HEK293 (cell line): ENCODE results near the gene FPGS.

Source experiments
- CTCF ChIA-PET: fragments of 350-600 bp; formaldehyde crosslinking; extraction: SDS; loops from one replicate; lab custom pipeline; 2021; ENCODE audit warnings: antibody characterized with exemption; lab: Yijun Ruan, JAX
- POLR2A ChIA-PET: fragments of 300-600 bp; formaldehyde crosslinking; extraction: SDS; loops from one replicate; lab custom pipeline; 2020; ENCODE audit warnings: antibody characterized with exemption, inconsistent platforms; lab: Yijun Ruan, JAX
- H3K27ac ChIP-seq: fragments of 200-500 bp; sonication (Bioruptor generic); 2 replicates; pipeline ENCODE4 v1.5.1; 2014; ENCODE audit warnings: low read depth, low read length, control low read depth, inconsistent platforms; ENCODE audit errors: extremely low read depth
- H3K36me3 ChIP-seq, 2 experiments: fragments of 200-500 bp in 1 of 2; sonication (Bioruptor generic) in 1 of 2; 1 replicate in 1 of 2; 2 replicates in 1 of 2; pipeline ENCODE4 v1.5.1; 2014 to 2017; ENCODE audit warnings: inconsistent platforms in 2 of 2, low read length in 2 of 2; ENCODE audit not compliant: control insufficient read depth in 2 of 2, insufficient read depth in 1 of 2
- H3K4me1 ChIP-seq: fragments of 200-500 bp; sonication (Bioruptor generic); 2 replicates; pipeline ENCODE4 v1.5.1; 2014; ENCODE audit warnings: mild to moderate bottlenecking, low read length, inconsistent platforms; ENCODE audit not compliant: control insufficient read depth, insufficient read depth
- H3K4me3 ChIP-seq: 2 replicates; pipeline ENCODE4 v1.5.1; 2011; ENCODE audit warnings: low read depth, mild to moderate bottlenecking, control low read depth, low read length, moderate library complexity
- H3K9me3 ChIP-seq: fragments of 200-500 bp; sonication (Bioruptor generic); 2 replicates; pipeline ENCODE4 v1.5.1; 2014; ENCODE audit warnings: low read depth, low read length, inconsistent platforms; ENCODE audit not compliant: control insufficient read depth, insufficient read depth
- GFI1B ChIP-seq: fragments of 450-650 bp; formaldehyde crosslinking; IDR thresholded peaks from 2 replicates; pipeline ENCODE4 v1.5.1; 2016; ENCODE audit warnings: missing biosample characterization, missing genetic modification characterization
- HOXD13 ChIP-seq: sonication (generic); formaldehyde crosslinking; IDR thresholded peaks from 2 replicates; pipeline ENCODE4 v1.8.0; 2022; ENCODE audit warnings: missing genetic modification reagents, borderline replicate concordance
- KLF1 ChIP-seq: fragments of 450-650 bp; formaldehyde crosslinking; IDR thresholded peaks from 2 replicates; pipeline ENCODE4 v1.5.1; 2016; ENCODE audit warnings: missing biosample characterization, missing genetic modification characterization
- KLF7 ChIP-seq: fragments of 450-650 bp; formaldehyde crosslinking; IDR thresholded peaks from 2 replicates; pipeline ENCODE4 v1.5.1; 2016; ENCODE audit warnings: missing biosample characterization, missing genetic modification characterization, borderline replicate concordance
- PBX3 ChIP-seq: sonication (generic); formaldehyde crosslinking; IDR thresholded peaks from 2 replicates; pipeline ENCODE4 v1.8.1; 2022; ENCODE audit warnings: mild to moderate bottlenecking, moderate library complexity, missing genetic modification reagents
- REPIN1 ChIP-seq: fragments of 450-650 bp; formaldehyde crosslinking; IDR thresholded peaks from 2 replicates; pipeline ENCODE4 v1.5.1; 2017; ENCODE audit warnings: missing biosample characterization, missing genetic modification characterization, low read depth
- SETDB1 ChIP-seq: IDR thresholded peaks from one replicate; pipeline ENCODE4 v1.6.1; 2017; ENCODE audit warnings: mild to moderate bottlenecking, low read length, moderate library complexity, mixed read lengths; ENCODE audit not compliant: insufficient read length
- SP2 ChIP-seq: fragments of 450-650 bp; formaldehyde crosslinking; IDR thresholded peaks from 2 replicates; pipeline ENCODE4 v1.5.1; 2016; ENCODE audit warnings: missing biosample characterization, missing genetic modification characterization
- SP7 ChIP-seq: fragments of 450-650 bp; formaldehyde crosslinking; IDR thresholded peaks from 2 replicates; pipeline ENCODE4 v1.5.1; 2016; ENCODE audit warnings: missing biosample characterization, missing genetic modification characterization
- YY1 ChIP-seq: fragments of 450-650 bp; formaldehyde crosslinking; IDR thresholded peaks from 2 replicates; pipeline ENCODE4 v1.5.1; 2018; ENCODE audit warnings: missing biosample characterization, missing genetic modification characterization
- ZBTB17 ChIP-seq: fragments of 450-650 bp; formaldehyde crosslinking; IDR thresholded peaks from 2 replicates; pipeline ENCODE4 v1.5.1; 2016; ENCODE audit warnings: missing biosample characterization, missing genetic modification characterization
- ZFP69B ChIP-seq: fragments of 450-650 bp; formaldehyde crosslinking; IDR thresholded peaks from 2 replicates; pipeline ENCODE4 v1.5.1; 2016; ENCODE audit warnings: missing biosample characterization, missing genetic modification characterization
- ZNF146 ChIP-seq: fragments of 450-650 bp; formaldehyde crosslinking; IDR thresholded peaks from 2 replicates; pipeline ENCODE4 v1.5.1; 2016; ENCODE audit warnings: missing biosample characterization, missing genetic modification characterization
- ZNF155 ChIP-seq: fragments of 450-650 bp; formaldehyde crosslinking; IDR thresholded peaks from 2 replicates; pipeline ENCODE4 v1.5.1; 2016; ENCODE audit warnings: missing biosample characterization, missing genetic modification characterization
- ZNF169 ChIP-seq: fragments of 450-650 bp; formaldehyde crosslinking; IDR thresholded peaks from 2 replicates; pipeline ENCODE4 v1.5.1; 2016; ENCODE audit warnings: missing biosample characterization, missing genetic modification characterization
- ZNF184 ChIP-seq: fragments of 450-650 bp; IDR thresholded peaks from 2 replicates; pipeline ENCODE4 v1.5.1; 2018; ENCODE audit warnings: missing biosample characterization, mild to moderate bottlenecking, missing genetic modification characterization
- ZNF221 ChIP-seq: fragments of 450-650 bp; formaldehyde crosslinking; IDR thresholded peaks from 2 replicates; pipeline ENCODE4 v1.5.1; 2017; ENCODE audit warnings: missing biosample characterization, missing genetic modification characterization, borderline replicate concordance
- ZNF280D ChIP-seq: fragments of 450-650 bp; formaldehyde crosslinking; IDR thresholded peaks from 2 replicates; pipeline ENCODE4 v1.5.1; 2016; ENCODE audit warnings: missing biosample characterization, missing genetic modification characterization
- ZNF350 ChIP-seq: fragments of 450-650 bp; formaldehyde crosslinking; IDR thresholded peaks from 2 replicates; pipeline ENCODE4 v1.5.0; 2017; ENCODE audit warnings: missing biosample characterization, mild to moderate bottlenecking, missing genetic modification characterization
- ZNF571 ChIP-seq: fragments of 450-650 bp; formaldehyde crosslinking; IDR thresholded peaks from 2 replicates; pipeline ENCODE4 v1.5.0; 2017; ENCODE audit warnings: missing biosample characterization, missing genetic modification characterization
- ZNF704 ChIP-seq: fragments of 450-650 bp; formaldehyde crosslinking; IDR thresholded peaks from 2 replicates; pipeline ENCODE4 v1.5.1; 2016; ENCODE audit warnings: missing biosample characterization, missing genetic modification characterization
- ZXDB ChIP-seq: fragments of 450-650 bp; formaldehyde crosslinking; IDR thresholded peaks from 2 replicates; pipeline ENCODE4 v1.5.1; 2016; ENCODE audit warnings: missing biosample characterization, missing genetic modification characterization
- TF ChIP-seq, protein P1 (sequence below): fragments of 450-650 bp; formaldehyde crosslinking; IDR thresholded peaks from 2 replicates; pipeline ENCODE4 v1.5.1; 2016; ENCODE audit warnings: missing biosample characterization, missing genetic modification characterization
- TF ChIP-seq, protein P2 (sequence below): fragments of 450-650 bp; formaldehyde crosslinking; IDR thresholded peaks from 2 replicates; pipeline ENCODE4 v1.5.1; 2017; ENCODE audit warnings: missing biosample characterization, mild to moderate bottlenecking, missing genetic modification characterization, moderate library complexity
- TF ChIP-seq, protein P3 (sequence below): fragments of 450-650 bp; formaldehyde crosslinking; IDR thresholded peaks from 2 replicates; pipeline ENCODE4 v1.5.1; 2016; ENCODE audit warnings: missing biosample characterization, missing genetic modification characterization

Gene FPGS

DNA sequence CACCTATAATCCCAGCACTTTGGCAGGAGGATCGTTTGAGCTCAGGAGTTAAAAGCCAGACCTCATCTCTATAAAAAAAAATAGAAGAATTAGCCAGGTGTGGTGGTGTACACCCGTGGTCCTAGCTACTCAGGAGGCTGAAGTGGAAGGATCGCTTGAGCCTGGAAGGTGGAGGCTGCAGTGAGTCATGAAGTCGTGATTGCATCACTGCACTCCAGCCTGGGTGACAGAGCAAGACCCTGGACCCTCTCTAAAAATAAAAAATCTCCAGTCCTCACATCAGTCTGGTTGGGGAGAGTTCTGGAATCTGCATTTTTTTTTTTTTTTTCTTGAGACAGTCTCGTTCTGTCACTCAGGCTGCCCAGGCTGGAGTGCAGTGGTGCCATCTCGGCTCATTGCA lies 9.3 kb downstream of the FPGS start:
- Histone ChIP-seq H3K36me3 (peaks cover 0 to 70% of the 10 kb centered on the region in 2 experiments; a peak in 2 of 3 replicates), H3K27ac (no peak overlapping the region), H3K4me1 (no peaks in the 10 kb centered on the region)
- ChIA-PET CTCF (interaction anchor here (1.7 kb wide), 1 partner anchor 77 kb away, joined by 6 read pairs; the partner anchor contains the start of gene TOR2A), POLR2A (no interaction called here)
- TF ChIP-seq ZFP69B (no peak), PBX3 (CRISPR knock-in tag) (no peak), SETDB1 (no peak), ZNF184 (tag by site-specific recombination) (no peak), ZBTB17 (tag by site-specific recombination) (no peak), ZNF169 (tag by site-specific recombination) (no peak), ZNF571 (tag by site-specific recombination) (no peak), KLF1 (tag by site-specific recombination) (no peak), GFI1B (tag by site-specific recombination) (no peak), REPIN1 (no peak), ZNF155 (tag by site-specific recombination) (no peak), SP2 (tag by site-specific recombination) (no peak), ZNF350 (no peak), HOXD13 (no peak)
- TF ChIP-seq, protein P1, sequence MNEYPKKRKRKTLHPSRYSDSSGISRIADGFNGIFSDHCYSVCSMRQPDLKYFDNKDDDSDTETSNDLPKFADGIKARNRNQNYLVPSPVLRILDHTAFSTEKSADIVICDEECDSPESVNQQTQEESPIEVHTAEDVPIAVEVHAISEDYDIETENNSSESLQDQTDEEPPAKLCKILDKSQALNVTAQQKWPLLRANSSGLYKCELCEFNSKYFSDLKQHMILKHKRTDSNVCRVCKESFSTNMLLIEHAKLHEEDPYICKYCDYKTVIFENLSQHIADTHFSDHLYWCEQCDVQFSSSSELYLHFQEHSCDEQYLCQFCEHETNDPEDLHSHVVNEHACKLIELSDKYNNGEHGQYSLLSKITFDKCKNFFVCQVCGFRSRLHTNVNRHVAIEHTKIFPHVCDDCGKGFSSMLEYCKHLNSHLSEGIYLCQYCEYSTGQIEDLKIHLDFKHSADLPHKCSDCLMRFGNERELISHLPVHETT (tag by site-specific recombination), result no peak
- TF ChIP-seq, protein P2, sequence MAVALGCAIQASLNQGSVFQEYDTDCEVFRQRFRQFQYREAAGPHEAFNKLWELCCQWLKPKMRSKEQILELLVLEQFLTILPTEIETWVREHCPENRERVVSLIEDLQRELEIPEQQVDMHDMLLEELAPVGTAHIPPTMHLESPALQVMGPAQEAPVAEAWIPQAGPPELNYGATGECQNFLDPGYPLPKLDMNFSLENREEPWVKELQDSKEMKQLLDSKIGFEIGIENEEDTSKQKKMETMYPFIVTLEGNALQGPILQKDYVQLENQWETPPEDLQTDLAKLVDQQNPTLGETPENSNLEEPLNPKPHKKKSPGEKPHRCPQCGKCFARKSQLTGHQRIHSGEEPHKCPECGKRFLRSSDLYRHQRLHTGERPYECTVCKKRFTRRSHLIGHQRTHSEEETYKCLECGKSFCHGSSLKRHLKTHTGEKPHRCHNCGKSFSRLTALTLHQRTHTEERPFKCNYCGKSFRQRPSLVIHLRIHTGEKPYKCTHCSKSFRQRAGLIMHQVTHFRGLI (tag by site-specific recombination), result no peak
- TF ChIP-seq, protein P3, sequence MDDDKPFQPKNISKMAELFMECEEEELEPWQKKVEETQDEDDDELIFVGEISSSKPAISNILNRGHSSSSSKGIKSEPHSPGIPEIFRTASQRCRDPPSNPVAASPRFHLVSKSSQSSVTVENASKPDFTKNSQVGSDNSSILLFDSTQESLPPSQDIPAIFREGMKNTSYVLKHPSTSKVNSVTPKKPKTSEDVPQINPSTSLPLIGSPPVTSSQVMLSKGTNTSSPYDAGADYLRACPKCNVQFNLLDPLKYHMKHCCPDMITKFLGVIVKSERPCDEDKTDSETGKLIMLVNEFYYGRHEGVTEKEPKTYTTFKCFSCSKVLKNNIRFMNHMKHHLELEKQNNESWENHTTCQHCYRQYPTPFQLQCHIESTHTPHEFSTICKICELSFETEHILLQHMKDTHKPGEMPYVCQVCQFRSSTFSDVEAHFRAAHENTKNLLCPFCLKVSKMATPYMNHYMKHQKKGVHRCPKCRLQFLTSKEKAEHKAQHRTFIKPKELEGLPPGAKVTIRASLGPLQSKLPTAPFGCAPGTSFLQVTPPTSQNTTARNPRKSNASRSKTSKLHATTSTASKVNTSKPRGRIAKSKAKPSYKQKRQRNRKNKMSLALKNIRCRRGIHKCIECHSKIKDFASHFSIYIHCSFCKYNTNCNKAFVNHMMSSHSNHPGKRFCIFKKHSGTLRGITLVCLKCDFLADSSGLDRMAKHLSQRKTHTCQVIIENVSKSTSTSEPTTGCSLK (tag by site-specific recombination), result no peak
- TF ChIP-seq, all 188 proteins: peak for 0
- Histone ChIP-seq H3K9me3 (no peaks in the 10 kb centered on the region), H3K4me3 (no peak overlapping the region)

DNA sequence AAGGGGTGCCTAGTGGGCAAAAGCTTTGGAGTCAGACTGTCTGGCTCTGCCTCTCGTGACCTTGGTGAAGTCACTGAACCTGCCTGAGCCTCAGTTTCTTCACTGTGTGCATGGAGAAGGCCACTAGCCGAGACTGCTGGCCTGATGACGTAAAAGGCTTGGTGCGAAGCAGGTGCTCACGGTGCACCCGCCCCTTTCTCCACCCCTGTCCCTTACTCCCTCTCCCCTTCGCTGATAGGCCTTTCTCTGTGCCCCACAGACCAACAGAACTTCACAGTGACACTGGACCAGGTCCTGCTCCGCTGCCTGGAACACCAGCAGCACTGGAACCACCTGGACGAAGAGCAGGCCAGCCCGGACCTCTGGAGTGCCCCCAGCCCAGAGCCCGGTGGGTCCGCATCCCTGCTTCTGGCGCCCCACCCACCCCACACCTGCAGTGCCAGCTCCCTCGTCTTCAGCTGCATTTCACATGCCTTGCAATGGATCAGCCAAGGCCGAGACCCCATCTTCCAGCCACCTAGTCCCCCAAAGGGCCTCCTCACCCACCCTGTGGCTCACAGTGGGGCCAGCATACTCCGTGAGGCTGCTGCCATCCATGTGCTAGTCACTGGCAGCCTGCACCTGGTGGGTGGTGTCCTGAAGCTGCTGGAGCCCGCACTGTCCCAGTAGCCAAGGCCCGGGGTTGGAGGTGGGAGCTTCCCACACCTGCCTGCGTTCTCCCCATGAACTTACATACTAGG lies 10.4 kb downstream of the FPGS start:
- Histone ChIP-seq H3K4me3 (no peak overlapping the region), H3K4me1 (no peaks in the 10 kb centered on the region), H3K9me3 (no peaks in the 10 kb centered on the region), H3K27ac (no peak overlapping the region), H3K36me3 (peaks cover 0 to 60% of the 10 kb centered on the region in 2 experiments; a peak in 2 of 3 replicates)
- POLR2A ChIA-PET, result interaction anchor here (0.7 kb wide), 1 partner anchor 296 kb away, joined by 3 read pairs; no protein-coding TSS in a partner anchor
- CTCF ChIA-PET, result interaction anchor here (1.7 kb wide), 1 partner anchor 78 kb away, joined by 6 read pairs; the partner anchor contains the start of gene TOR2A
- TF ChIP-seq ZXDB (no peak), YY1 (tag by site-specific recombination) (no peak), KLF7 (tag by site-specific recombination) (no peak), ZNF146 (tag by site-specific recombination) (no peak), ZNF350 (no peak), ZNF280D (tag by site-specific recombination) (no peak), ZNF704 (tag by site-specific recombination) (no peak), ZFP69B (no peak), SP7 (tag by site-specific recombination) (no peak), ZNF221 (tag by site-specific recombination) (no peak)
